Loucy (cell line): Measurements from ENCODE around the gene BIRC7.

Experiments used
- H2AFZ ChIP-seq: fragments of 200-600 bp; sonication (generic); 2 replicates; pipeline ENCODE4 v1.6.0; 2016; ENCODE audit warnings: antibody characterized with exemption, mild to moderate bottlenecking, low read length, moderate library complexity
- H3F3A ChIP-seq: fragments of 200-600 bp; 2 replicates; pipeline ENCODE4 v1.6.0; 2016; ENCODE audit warnings: antibody characterized with exemption, low read depth, mild to moderate bottlenecking
- H3K27me3 ChIP-seq: fragments of 200-600 bp; sonication (generic); 2 replicates; pipeline ENCODE4 v1.6.1; 2014; ENCODE audit warnings: low read length, mild to moderate bottlenecking; ENCODE audit not compliant: insufficient read depth, poor library complexity, severe bottlenecking
- H3K36me3 ChIP-seq: fragments of 200-600 bp; sonication (generic); 2 replicates; pipeline ENCODE4 v1.6.1; 2016; ENCODE audit warnings: low read length; ENCODE audit not compliant: insufficient read depth
- H3K4me1 ChIP-seq: fragments of 200-600 bp; sonication (generic); 2 replicates; pipeline ENCODE4 v1.5.1; 2014; ENCODE audit warnings: low read length, mild to moderate bottlenecking; ENCODE audit not compliant: insufficient read depth, poor library complexity, severe bottlenecking
- H3K4me2 ChIP-seq: fragments of 200-600 bp; sonication (generic); 2 replicates; pipeline ENCODE4 v1.6.0; 2014; ENCODE audit warnings: antibody characterized with exemption, low read length, low read depth, mild to moderate bottlenecking; ENCODE audit not compliant: poor library complexity, severe bottlenecking
- H3K4me3 ChIP-seq: fragments of 200-600 bp; sonication (generic); 2 replicates; pipeline ENCODE4 v1.5.1; 2014; ENCODE audit warnings: low read length, mild to moderate bottlenecking, mixed read lengths; ENCODE audit not compliant: poor library complexity, severe bottlenecking
- H3K79me2 ChIP-seq: fragments of 200-600 bp; sonication (generic); 2 replicates; pipeline ENCODE4 v1.6.1; 2014; ENCODE audit warnings: low read length; ENCODE audit not compliant: insufficient read depth
- H3K9ac ChIP-seq: fragments of 200-600 bp; sonication (generic); 2 replicates; pipeline ENCODE4 v1.6.0; 2014; ENCODE audit warnings: mild to moderate bottlenecking, low read depth, low read length, moderate library complexity; ENCODE audit not compliant: poor library complexity, severe bottlenecking
- H3K9me2 ChIP-seq: fragments of 200-600 bp; sonication (generic); replicated peaks from 2 replicates; pipeline ENCODE4 v1.6.1; 2016; ENCODE audit warnings: low read depth, low read length, mixed read lengths
- H3K9me3 ChIP-seq: fragments of 200-600 bp; sonication (generic); 2 replicates; pipeline ENCODE4 v1.6.1; 2014; ENCODE audit warnings: mild to moderate bottlenecking, antibody characterized with exemption, low read length, low read depth; ENCODE audit not compliant: insufficient read depth
- H4K20me1 ChIP-seq: fragments of 200-600 bp; sonication (generic); 2 replicates; pipeline ENCODE4 v1.6.0; 2014; ENCODE audit warnings: antibody characterized with exemption, low read length, mild to moderate bottlenecking; ENCODE audit not compliant: insufficient read depth, poor library complexity, severe bottlenecking
- CTCF ChIP-seq: fragments of 200-600 bp; sonication (generic); conservative IDR thresholded peaks from 2 replicates; pipeline ENCODE4 v1.5.1; 2014; ENCODE audit warnings: mild to moderate bottlenecking, antibody characterized with exemption, low read length
- EZH2phosphoT487 ChIP-seq: fragments of 200-600 bp; IDR thresholded peaks from 2 replicates; pipeline ENCODE4 v1.6.1; 2018; ENCODE audit warnings: antibody characterized with exemption, mild to moderate bottlenecking, moderate library complexity, borderline replicate concordance

BIRC7 gene

GRCh38 chr20:63205896-63206295, 29.8 kb upstream of the BIRC7 start:
- Histone ChIP-seq H3K79me2 (peaks cover 99% of the 10 kb centered on the region), H3K36me3 (peaks cover 92% of the 10 kb centered on the region; the same call in 1 of the 2 replicates), H3F3A (no peaks in the 10 kb centered on the region), H2AFZ (no peak overlapping the region), H3K9me3 (no peaks in the 10 kb centered on the region), H3K4me3 (no peak overlapping the region), H3K4me1 (peaks cover 16% of the 10 kb centered on the region), H3K9ac (no peak overlapping the region), H3K4me2 (no peak overlapping the region), H4K20me1 (peaks cover 92% of the 10 kb centered on the region), H3K27me3 (no peaks in the 10 kb centered on the region), H3K9me2 (no peaks in the 10 kb centered on the region)
- no peak for TF ChIP-seq EZH2phosphoT487
- TF ChIP-seq CTCF = no peak

- Histone ChIP-seq H3K27me3 (no peaks in the 10 kb centered on the region), H3K9me2 (no peaks in the 10 kb centered on the region), H2AFZ (no peak overlapping the region), H3K9me3 (no peaks in the 10 kb centered on the region), H3K4me1 (peaks cover 23% of the 10 kb centered on the region), H3K36me3 (peaks cover 92% of the 10 kb centered on the region; the same call in 1 of the 2 replicates), H3K4me3 (no peak overlapping the region), H3K9ac (no peak overlapping the region), H4K20me1 (peaks cover 91% of the 10 kb centered on the region), H3K79me2 (peaks cover 99% of the 10 kb centered on the region), H3F3A (no peaks in the 10 kb centered on the region), H3K4me2 (no peak overlapping the region)
- TF ChIP-seq CTCF = no peak
- no peak for TF ChIP-seq EZH2phosphoT487
These were observed 28.8 kb upstream of the BIRC7 start for GRCh38 chr20:63206878-63207277.

DNA sequence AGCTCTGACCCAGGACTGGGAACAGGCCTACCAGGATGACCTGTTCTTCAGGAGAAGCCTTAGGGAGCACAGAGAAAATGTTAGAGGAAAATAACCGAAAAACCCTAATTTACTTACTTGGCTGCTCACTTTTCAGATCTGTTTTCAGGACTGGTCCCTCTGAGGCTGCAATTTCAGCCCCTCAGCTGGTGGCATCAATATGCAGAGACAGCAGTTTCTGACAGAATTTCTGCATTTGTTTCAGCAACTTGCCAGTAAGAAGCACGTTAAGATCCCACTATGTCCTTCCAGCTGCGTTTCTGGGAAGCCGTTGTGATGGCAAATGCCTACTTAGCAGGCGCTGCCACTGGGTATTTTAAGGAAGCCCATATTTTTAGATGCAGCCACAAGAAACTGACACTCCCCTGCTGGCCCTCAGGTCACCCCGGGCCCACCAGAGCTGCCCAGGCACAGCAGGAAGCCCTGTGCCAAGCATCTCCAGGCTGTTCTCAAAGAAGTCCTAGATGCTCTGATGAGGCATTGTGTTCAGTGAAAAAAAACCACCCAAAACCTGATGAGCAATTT, 27.3 kb upstream of the BIRC7 start:
- Histone ChIP-seq H3K9me3 (no peaks in the 10 kb centered on the region), H3K27me3 (no peaks in the 10 kb centered on the region), H3K79me2 (peaks cover 99% of the 10 kb centered on the region), H3K36me3 (peaks cover 89% of the 10 kb centered on the region; the same call in 1 of the 2 replicates), H3K4me1 (peaks cover 35% of the 10 kb centered on the region), H3F3A (no peaks in the 10 kb centered on the region), H3K9me2 (no peaks in the 10 kb centered on the region), H3K4me3 (no peak overlapping the region), H4K20me1 (peaks cover 95% of the 10 kb centered on the region), H3K4me2 (no peak overlapping the region), H2AFZ (no peak overlapping the region), H3K9ac (no peak overlapping the region)
- TF ChIP-seq EZH2phosphoT487 = no peak
- TF ChIP-seq CTCF = no peak
